LNCAP (cell line): ENCODE results near the gene PEAK1.

ENCODE experiments used
- TF ChIP-seq, protein P1 (sequence below): fragments of 450-650 bp; IDR thresholded peaks from 2 replicates; pipeline ENCODE4 v1.5.1; 2017; ENCODE audit warnings: mild to moderate bottlenecking

The PEAK1 gene

DNA sequence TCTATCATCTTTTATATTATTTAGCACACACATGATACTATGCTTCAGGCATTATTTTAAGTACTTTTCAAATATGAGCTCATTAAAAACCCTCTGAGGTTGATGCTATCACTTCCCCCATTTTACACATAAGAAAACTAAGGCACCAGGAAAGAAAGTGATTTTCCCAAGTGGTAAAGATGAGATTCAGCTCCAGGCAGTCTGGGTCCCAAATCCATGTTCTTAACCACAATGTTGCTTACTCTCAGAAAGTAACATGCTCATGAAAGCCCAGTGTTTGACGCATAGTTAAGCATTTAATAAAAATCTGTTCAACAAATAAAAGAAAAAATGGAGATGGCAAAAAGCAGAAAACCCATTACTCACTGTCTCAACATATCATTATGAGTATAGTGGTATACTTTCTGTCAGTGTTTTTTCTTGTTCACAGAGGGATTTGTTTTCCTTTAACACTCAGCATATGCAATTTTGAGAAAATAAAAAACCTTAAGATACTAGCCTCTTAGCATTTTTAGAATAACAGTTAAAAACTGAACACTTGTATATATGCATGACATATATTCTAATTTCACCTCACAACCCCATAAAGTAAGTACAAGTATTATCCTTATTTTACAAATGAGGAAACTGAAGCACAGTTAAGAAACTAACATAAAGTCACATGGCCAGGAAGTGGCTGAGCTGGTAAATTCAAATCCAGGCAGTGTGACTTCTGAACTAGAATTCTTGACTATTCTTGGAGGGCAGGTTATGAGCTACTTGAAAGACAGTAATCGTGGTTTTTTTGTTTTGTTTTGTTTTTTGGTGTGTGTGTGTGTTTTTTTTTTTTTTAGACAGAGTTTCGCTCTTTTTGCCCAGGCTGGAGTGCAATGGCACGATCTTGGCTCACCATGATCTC lies 10.4 kb downstream of the PEAK1 start:
- TF ChIP-seq, protein P1, sequence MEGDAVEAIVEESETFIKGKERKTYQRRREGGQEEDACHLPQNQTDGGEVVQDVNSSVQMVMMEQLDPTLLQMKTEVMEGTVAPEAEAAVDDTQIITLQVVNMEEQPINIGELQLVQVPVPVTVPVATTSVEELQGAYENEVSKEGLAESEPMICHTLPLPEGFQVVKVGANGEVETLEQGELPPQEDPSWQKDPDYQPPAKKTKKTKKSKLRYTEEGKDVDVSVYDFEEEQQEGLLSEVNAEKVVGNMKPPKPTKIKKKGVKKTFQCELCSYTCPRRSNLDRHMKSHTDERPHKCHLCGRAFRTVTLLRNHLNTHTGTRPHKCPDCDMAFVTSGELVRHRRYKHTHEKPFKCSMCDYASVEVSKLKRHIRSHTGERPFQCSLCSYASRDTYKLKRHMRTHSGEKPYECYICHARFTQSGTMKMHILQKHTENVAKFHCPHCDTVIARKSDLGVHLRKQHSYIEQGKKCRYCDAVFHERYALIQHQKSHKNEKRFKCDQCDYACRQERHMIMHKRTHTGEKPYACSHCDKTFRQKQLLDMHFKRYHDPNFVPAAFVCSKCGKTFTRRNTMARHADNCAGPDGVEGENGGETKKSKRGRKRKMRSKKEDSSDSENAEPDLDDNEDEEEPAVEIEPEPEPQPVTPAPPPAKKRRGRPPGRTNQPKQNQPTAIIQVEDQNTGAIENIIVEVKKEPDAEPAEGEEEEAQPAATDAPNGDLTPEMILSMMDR, result no peak

DNA sequence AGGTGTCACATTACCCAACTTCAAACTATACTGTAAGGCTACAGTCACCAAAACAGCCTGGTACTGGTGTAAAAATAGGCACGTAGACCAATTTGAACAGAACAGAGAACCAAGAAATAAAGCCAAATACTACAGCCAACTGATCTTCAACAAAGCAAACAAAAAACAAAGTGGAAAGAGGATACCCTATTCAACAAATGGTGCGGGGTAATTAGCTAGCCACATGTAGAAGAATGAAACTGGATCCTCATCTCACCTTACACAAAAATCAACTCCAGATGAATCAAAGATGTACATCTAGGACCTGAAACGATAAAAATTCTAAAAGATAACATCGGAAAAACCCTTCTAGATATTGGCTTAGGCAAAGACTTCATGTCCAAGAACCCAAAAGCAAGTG lies 13.1 kb downstream of the PEAK1 start:
- TF ChIP-seq, protein P1, result no peak

DNA sequence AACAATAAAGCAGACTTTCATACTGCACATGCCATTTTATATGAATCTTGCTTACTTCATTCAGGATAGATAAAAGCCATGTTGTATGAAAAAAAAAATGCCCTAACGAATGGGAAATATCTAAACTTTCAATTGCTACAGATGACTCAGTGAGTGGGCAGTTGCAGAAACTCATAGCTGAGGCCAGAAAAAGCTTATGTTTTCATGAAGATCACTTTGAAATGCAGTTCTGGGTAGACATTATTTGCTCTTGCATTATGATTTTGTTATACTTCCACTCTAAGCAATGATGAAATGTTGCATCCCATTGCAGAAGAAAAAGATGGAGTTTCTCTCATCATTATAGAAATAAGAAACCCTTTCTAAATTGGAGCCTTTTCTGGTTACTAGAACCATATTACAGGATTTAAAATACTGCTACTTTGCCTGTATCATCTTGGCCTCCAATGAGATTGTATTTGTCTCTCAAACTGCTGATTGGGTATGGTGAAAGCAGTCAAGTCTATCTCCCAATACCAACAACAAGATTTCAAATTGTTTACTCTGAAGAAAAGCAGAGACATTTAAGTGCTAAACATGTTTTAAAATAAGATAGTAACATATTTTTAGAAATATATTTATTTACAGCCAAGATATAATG lies 17.0 kb downstream of the PEAK1 start:
- TF ChIP-seq, protein P1, result no peak

DNA sequence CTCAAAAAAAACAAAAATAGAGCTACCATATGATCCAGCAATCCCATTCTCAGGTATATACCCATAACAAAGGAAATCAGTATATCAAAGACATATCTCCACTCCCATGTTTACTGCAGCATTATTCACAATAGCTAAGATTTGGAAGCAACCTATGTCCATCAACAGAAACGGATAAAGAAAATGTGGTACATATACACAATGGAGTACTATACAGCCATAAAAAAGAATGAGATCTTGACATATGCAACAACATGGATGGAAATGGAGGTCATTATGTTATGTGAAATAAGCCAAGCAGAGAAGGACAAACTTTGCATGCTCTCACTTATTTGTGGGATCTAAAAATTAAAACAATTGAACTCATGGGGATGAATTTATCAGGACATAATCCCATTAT lies 19.6 kb downstream of the PEAK1 start:
- TF ChIP-seq, protein P1, result no peak

DNA sequence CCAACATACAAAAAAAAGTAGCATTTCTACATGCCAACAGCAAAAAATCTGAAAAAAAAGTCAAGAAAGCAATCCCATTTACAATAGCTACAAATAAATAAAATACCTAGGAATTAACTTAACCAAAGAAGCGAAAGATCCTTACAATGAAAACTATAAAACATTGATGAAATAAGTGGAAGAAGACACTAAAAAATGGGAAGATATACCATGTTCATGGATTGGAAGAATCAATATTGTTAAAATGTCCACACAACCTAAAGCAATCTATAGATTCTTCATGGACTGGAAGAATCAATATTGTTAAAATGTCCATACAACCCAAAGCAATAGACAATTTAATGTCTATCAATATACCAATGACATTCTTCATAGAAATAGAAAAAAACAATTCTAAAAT lies 21.0 kb downstream of the PEAK1 start:
- TF ChIP-seq, protein P1, result no peak

DNA sequence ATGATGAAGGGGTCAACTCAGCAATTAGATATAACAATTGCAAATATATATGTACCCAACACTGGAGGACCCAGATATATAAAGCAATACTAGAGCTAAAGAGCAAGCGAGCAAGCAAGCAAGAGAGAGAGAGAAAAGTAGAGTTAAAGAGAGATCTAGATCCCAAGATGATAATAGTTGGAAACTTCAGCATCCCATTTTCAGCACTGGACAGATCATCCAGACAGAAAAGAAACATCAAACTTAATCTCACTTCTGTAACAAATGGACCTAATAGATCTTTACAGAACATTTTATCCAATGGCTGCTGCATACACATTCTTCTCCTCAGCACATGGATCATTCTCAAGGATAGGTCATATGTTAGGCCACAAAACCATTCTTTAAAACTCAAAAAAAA lies 23.2 kb downstream of the PEAK1 start:
- TF ChIP-seq, protein P1, result no peak

DNA sequence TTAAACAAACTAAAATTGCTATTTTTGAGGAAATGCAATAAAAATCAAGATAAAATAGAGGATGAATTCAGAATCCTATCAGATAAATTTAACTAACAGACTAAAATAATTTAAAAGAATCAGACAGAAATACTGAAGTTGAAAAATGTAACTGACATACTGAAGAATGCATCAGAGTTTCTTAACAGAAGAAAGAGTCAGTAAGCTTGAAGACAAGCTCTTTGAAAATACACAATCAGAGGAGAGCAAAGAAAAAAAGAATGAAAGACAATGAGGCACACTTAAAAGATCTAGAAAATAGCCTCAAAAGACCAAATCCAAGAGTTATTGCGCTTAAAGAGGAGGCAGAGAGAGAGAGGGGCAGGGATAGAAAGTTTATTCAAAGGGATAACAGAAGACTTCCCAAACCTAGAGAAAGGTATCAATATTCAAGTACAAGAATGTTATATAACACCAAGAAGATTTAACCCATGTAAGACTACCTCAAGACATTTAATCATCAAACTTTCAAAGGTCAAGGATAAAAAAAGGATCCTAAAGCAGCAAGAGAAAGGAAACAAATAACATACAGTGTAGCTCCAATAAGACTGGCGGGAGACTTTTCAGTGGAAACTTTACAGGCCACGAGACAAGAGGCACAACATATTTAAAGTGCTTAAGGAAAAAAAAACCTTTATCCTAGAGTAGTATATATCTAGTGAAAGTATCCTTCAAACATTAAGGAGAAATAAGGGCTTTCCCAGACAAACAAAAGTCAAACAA lies 24.7 kb downstream of the PEAK1 start:
- TF ChIP-seq, protein P1, result no peak
